Activated T-cell treated with anti-CD3 and anti-CD28 coated beads, Interleukin-2, amount 50 U/mL, for 1 hour (primary cell): Measurements from ENCODE around the gene GLIS1.
A peak's percentile ranks its signal among the peaks of the same experiment; 100 is the strongest.
"Not testable (repeated sequence)": the region's sequence is repeated elsewhere in the genome, so short reads cannot be mapped to it uniquely, and the experiment has no call there.

Experiments
- DNase-seq: peaks from one replicate; pipeline ENCODE4 v3.0.0-alpha.2; 2020

The GLIS1 gene

GRCh38 chr1:53556657-53557227, 182.2 kb downstream of the GLIS1 start:
- peak; percentile 3 for DNase-seq

- DNase-seq = not testable (repeated sequence)
Observed at GRCh38 chr1:53555620-53556326, 183.2 kb downstream of the GLIS1 start.

- DNase-seq = peak; percentile 10
Observed at GRCh38 chr1:53554592-53555305, 184.2 kb downstream of the GLIS1 start.

GRCh38 chr1:53553734-53554509, 185.0 kb downstream of the GLIS1 start:
- DNase-seq = peak; percentile 15

- no peak for DNase-seq
Observed at GRCh38 chr1:53552981-53553733, 185.8 kb downstream of the GLIS1 start.

- DNase-seq = no peak
Observed at GRCh38 chr1:53552146-53552861, 186.7 kb downstream of the GLIS1 start.

- DNase-seq = no peak
Observed at GRCh38 chr1:53551428-53551995, 187.5 kb downstream of the GLIS1 start.

GRCh38 chr1:53550201-53550741, 188.7 kb downstream of the GLIS1 start:
- DNase-seq = no peak

- no peak for DNase-seq
Observed at GRCh38 chr1:53549781-53550180, 189.2 kb downstream of the GLIS1 start.

- DNase-seq = no peak
Observed at GRCh38 chr1:53549287-53549686, 189.7 kb downstream of the GLIS1 start.

GRCh38 chr1:53548031-53548491, 190.9 kb downstream of the GLIS1 start:
- DNase-seq = no peak

- DNase-seq = no peak
Observed at GRCh38 chr1:53547231-53547790, 191.7 kb downstream of the GLIS1 start.

GRCh38 chr1:53546409-53547155, 192.4 kb downstream of the GLIS1 start:
- no peak for DNase-seq

GRCh38 chr1:53545663-53546408, 193.1 kb downstream of the GLIS1 start:
- DNase-seq = no peak

GRCh38 chr1:53544728-53545515, 194.0 kb downstream of the GLIS1 start:
- DNase-seq = no peak

- DNase-seq = no peak
Observed at GRCh38 chr1:53543778-53544695, 194.9 kb downstream of the GLIS1 start.

- DNase-seq = no peak
Observed at GRCh38 chr1:53543130-53543777, 195.7 kb downstream of the GLIS1 start.
